GM12865 (cell line): Measurements from ENCODE around the gene MYL10.

ENCODE experiments used
- DNase-seq: peaks from one replicate; pipeline ENCODE4 v3.0.0; 2010; ENCODE audit warnings: low read depth
- H3K4me3 ChIP-seq: 2 replicates; pipeline ENCODE4 v1.5.1; 2011; ENCODE audit warnings: mild to moderate bottlenecking, low read depth, low read length, control low read depth
- TF ChIP-seq, protein P1 (sequence below): IDR thresholded peaks from 2 replicates; pipeline ENCODE4 v1.5.1; 2011; ENCODE audit warnings: low read length, control low read depth, low read depth, inconsistent platforms; ENCODE audit not compliant: insufficient read depth; ENCODE audit errors: missing control alignments

Gene MYL10

DNA sequence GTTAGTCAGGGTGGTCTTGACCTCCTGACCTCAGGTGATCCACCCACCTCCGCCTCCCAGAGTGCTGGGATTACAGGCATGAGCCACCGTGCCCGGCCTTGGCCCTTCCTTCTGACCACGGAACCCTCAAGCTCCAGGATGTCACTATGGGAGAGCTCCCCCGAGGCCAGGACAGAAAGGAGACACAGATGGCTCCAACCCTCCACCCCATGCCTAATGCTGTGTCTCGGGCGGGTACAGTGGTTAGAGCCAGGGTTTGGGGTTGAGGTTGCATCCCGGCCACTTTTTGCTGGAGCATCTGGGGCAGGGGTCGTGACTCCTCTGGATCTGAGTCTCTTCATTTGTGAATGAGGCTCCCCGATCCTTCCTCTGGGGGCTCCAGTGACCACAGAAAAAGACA lies 8.1 kb downstream of the MYL10 start:
- no peak overlapping the region for H3K4me3 ChIP-seq
- DNase-seq: no peak
- TF ChIP-seq, protein P1, sequence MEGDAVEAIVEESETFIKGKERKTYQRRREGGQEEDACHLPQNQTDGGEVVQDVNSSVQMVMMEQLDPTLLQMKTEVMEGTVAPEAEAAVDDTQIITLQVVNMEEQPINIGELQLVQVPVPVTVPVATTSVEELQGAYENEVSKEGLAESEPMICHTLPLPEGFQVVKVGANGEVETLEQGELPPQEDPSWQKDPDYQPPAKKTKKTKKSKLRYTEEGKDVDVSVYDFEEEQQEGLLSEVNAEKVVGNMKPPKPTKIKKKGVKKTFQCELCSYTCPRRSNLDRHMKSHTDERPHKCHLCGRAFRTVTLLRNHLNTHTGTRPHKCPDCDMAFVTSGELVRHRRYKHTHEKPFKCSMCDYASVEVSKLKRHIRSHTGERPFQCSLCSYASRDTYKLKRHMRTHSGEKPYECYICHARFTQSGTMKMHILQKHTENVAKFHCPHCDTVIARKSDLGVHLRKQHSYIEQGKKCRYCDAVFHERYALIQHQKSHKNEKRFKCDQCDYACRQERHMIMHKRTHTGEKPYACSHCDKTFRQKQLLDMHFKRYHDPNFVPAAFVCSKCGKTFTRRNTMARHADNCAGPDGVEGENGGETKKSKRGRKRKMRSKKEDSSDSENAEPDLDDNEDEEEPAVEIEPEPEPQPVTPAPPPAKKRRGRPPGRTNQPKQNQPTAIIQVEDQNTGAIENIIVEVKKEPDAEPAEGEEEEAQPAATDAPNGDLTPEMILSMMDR: no peak

DNA sequence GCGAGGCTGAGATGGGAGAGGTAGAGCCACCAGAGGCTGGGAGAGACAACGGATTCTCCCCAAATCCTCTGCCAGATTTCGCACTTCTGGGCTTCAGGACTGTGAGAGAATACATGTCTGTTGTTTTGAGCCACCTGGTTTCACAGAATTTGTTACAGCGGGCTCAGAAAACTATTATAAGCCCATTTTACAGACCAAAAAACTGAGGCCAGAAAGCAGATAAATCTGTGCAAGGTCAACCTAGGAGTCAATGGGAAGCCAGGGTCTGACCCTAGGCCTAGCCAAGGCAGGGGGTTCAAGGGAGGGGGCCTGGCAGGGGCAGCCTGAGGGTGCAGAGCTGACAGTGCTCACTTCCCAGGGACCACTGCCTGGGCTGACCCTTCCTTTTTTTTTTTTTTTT lies 8.7 kb downstream of the MYL10 start:
- TF ChIP-seq, protein P1: no peak
- no peak for DNase-seq
- no peak overlapping the region for H3K4me3 ChIP-seq

GRCh38 chr7:101618916-101619315 lies 10.2 kb downstream of the MYL10 start:
- H3K4me3 ChIP-seq: no peak overlapping the region
- no peak for DNase-seq
- TF ChIP-seq, protein P1: no peak

- no peak for DNase-seq
- H3K4me3 ChIP-seq: no peak overlapping the region
- TF ChIP-seq, protein P1: no peak
Observed at GRCh38 chr7:101618207-101618839, 10.8 kb downstream of the MYL10 start.

DNA sequence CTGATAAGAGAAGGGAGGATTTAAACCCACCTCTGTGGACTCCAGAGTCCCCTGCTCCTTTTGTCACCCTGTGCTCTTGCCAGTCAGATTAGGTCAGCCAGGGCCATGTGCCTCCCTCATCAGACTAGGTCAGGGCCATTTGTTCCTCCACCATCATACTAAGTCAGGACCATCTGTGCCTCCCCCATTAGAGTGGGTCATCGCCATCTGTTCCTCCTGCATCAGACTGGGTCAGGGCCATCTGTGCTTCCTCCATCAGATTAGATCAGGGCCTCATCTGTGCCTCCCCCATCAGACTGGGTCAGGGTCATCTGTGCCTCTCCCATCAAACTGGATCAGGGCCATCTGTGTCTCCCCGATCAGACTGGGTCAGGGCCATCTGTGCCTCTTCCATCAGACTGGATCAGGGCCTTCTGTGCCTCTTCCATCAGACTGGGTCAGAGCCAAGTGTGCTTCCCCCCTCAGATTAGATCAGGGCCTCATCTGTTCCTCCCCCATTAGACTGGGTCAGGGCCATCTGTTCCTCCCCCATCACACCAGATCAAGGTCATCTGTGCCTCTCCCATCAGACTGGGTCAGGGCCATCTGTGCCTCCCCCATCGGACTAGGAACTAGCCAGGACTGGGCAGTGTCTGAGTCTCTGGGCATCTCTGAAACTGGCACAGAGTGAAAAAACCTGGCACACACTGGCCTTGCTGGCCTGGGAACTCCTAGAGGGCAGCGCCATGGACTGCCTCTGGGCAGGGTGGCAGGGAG lies 11.5 kb downstream of the MYL10 start:
- no peak overlapping the region for H3K4me3 ChIP-seq
- TF ChIP-seq, protein P1: no peak
- DNase-seq: no peak

DNA sequence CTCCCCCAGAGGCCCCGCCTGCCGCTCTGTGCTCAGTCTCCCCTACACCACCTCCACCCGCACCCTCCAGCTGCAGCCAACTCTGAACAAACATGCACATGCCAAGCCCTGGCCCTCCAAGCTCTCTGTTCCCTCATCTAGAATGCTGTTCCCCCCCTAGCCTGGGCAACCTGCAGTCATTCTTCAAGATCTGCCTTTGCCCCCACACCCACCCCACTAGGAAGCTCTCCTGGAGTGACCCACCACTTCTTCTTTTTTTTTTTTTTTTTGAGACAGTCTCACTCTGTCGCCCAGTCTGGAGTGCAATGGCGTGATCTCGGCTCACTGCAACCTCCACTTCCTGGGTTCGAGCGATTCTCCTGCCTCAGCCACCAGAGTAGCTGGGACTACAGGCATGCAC lies 13.7 kb downstream of the MYL10 start:
- DNase-seq: no peak
- TF ChIP-seq, protein P1: no peak
- H3K4me3 ChIP-seq: no peak overlapping the region
